ENCODE measurements around the gene BTF3. TPM values are rescaled to one million over a fixed set of nuclear protein-coding genes. Genes with fewer than 3 reads are reported as not detected.

BTF3 gene
- total and polyA plus RNA-seq, 9 of the 15 experiments (the other 6 are each of a cell fraction or from before 2014, with no cell fraction given): 534 to 1,637 (median 848) TPM

DNA sequence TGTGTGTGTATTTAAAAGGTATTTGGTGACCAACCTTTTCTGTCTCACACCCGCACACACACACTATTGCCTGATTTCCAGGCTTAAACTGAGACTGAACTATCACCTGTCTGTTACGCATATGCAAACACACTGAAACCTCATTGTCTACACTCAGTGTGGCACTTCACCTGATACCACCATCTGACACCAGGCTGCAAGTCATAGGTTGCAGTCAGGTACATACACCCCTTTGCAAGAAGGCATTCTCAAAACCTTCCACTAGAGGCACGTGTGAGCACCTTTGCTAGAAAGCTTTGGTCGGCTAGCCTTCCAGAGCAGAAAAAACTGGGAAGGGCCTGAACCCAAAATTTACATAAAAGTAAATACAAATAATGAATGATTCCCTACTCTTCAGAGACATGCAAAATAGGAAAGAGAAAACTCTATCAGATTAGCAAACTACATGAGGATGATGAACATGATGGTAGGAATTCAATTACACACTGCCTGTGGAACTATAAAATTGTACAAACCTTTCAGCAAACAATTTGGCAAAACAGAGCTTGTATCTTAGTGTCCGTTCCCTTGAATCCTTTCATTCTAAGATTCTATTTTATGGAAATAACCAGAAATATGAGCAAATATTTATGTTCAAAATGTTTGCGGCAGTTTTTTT, 43.7 kb upstream of the BTF3 start (continued):
- TF ChIP-seq, protein P1, sequence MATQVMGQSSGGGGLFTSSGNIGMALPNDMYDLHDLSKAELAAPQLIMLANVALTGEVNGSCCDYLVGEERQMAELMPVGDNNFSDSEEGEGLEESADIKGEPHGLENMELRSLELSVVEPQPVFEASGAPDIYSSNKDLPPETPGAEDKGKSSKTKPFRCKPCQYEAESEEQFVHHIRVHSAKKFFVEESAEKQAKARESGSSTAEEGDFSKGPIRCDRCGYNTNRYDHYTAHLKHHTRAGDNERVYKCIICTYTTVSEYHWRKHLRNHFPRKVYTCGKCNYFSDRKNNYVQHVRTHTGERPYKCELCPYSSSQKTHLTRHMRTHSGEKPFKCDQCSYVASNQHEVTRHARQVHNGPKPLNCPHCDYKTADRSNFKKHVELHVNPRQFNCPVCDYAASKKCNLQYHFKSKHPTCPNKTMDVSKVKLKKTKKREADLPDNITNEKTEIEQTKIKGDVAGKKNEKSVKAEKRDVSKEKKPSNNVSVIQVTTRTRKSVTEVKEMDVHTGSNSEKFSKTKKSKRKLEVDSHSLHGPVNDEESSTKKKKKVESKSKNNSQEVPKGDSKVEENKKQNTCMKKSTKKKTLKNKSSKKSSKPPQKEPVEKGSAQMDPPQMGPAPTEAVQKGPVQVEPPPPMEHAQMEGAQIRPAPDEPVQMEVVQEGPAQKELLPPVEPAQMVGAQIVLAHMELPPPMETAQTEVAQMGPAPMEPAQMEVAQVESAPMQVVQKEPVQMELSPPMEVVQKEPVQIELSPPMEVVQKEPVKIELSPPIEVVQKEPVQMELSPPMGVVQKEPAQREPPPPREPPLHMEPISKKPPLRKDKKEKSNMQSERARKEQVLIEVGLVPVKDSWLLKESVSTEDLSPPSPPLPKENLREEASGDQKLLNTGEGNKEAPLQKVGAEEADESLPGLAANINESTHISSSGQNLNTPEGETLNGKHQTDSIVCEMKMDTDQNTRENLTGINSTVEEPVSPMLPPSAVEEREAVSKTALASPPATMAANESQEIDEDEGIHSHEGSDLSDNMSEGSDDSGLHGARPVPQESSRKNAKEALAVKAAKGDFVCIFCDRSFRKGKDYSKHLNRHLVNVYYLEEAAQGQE (IDR thresholded peaks at IDR 0.05; ENCODE audit: borderline replicate concordance): 0 out of 2 replicates have a peak, but pooled peaks have one; percentile 12
- TF ChIP-seq, protein P1 (CRISPR knock-in tag; IDR thresholded peaks at IDR 0.05; ENCODE audit: low read depth): no peak
- peak; percentile 11; the same call in 1 of the 2 replicates for TF ChIP-seq JUND (IDR thresholded peaks at IDR 0.05; ENCODE audit: borderline replicate concordance, low read depth, low read length)
- no peak for TF ChIP-seq JUND (tag; IDR thresholded peaks at IDR 0.05; ENCODE audit: borderline replicate concordance, low read depth, low read length)
